NB4 (cell line): ENCODE results near the gene GINM1.

ENCODE experiments used
- DNase-seq: peaks from one replicate; pipeline ENCODE4 v3.0.0; 2010; ENCODE audit warnings: low read depth
- H3K4me3 ChIP-seq: one replicate; pipeline ENCODE4 v1.5.1; 2011; ENCODE audit warnings: mild to moderate bottlenecking, low read depth, low read length, moderate library complexity
- CTCF ChIP-seq: IDR thresholded peaks from one replicate; pipeline ENCODE4 v1.5.1; 2012; ENCODE audit warnings: low read depth, low read length
- MAX ChIP-seq: IDR thresholded peaks from 2 replicates; pipeline ENCODE4 v1.6.1; 2011; ENCODE audit warnings: low read depth, low read length
- MYC ChIP-seq: IDR thresholded peaks from 2 replicates; pipeline ENCODE4 v1.6.1; 2011; ENCODE audit warnings: low read depth, low read length
- POLR2A ChIP-seq: IDR thresholded peaks from 2 replicates; pipeline ENCODE4 v1.6.1; 2011; ENCODE audit warnings: mild to moderate bottlenecking; ENCODE audit not compliant: insufficient read length; ENCODE audit errors: extremely low read depth

GINM1 gene

GRCh38 chr6:149636124-149636523, 69.9 kb downstream of the GINM1 start:
- no peak for DNase-seq
- H3K4me3 ChIP-seq: no peak overlapping the region
- no peak for TF ChIP-seq POLR2A
- TF ChIP-seq MAX: no peak
- no peak for TF ChIP-seq MYC
- TF ChIP-seq CTCF: no peak
